Naive B cell (primary cell): ENCODE data around the gene AFF4. TPM values are rescaled to one million over a fixed set of nuclear protein-coding genes. Genes with fewer than 3 reads are reported as not detected.
"Not testable (repeated sequence)": the region's sequence is repeated elsewhere in the genome, so short reads cannot be mapped to it uniquely, and the experiment has no call there.

Source experiments
- ATAC-seq, 2 donors: fragments of 150-1000 bp; cut with Tn5 transposase; 2 replicates each; pipeline ENCODE4 v1.10.0; 2021; ENCODE audit warnings: low read depth in 2 of 2, mild to moderate bottlenecking in 2 of 2, moderate library complexity in 2 of 2
- DNase-seq: peaks from one replicate; pipeline ENCODE4 v3.0.0; 2022
- H3K27ac Mint-ChIP-seq, 6 donors: one replicate each; pipeline ENCODE4 v1.8.0; 2020 to 2022; ENCODE audit warnings: mild to moderate bottlenecking in 6 of 6, mixed read lengths in 6 of 6, moderate library complexity in 5 of 6, inconsistent platforms in 2 of 6
- H3K27me3 Mint-ChIP-seq, 3 donors: one replicate each; pipeline ENCODE4 v1.8.0; 2021 to 2022; ENCODE audit warnings: mixed read lengths in 3 of 3, mild to moderate bottlenecking in 1 of 3
- H3K36me3 Mint-ChIP-seq, 2 donors: one replicate each; pipeline ENCODE4 v1.8.0; 2020 to 2022; ENCODE audit warnings: mixed read lengths in 2 of 2, inconsistent platforms in 1 of 2, mild to moderate bottlenecking in 1 of 2
- H3K4me1 Mint-ChIP-seq, 3 donors: one replicate each; pipeline ENCODE4 v1.8.0; 2020 to 2022; ENCODE audit warnings: mixed read lengths in 3 of 3, inconsistent platforms in 1 of 3, mild to moderate bottlenecking in 1 of 3, moderate library complexity in 1 of 3
- H3K4me3 Mint-ChIP-seq, 8 donors: one replicate each; pipeline ENCODE4 v1.8.0; 2020 to 2022; ENCODE audit warnings: mild to moderate bottlenecking in 8 of 8, mixed read lengths in 8 of 8, moderate library complexity in 8 of 8, inconsistent platforms in 2 of 8
- H3K9me3 Mint-ChIP-seq, 7 donors: one replicate each; pipeline ENCODE4 v1.8.0; 2020 to 2022; ENCODE audit warnings: mixed read lengths in 7 of 7, mild to moderate bottlenecking in 5 of 7, inconsistent platforms in 2 of 7, moderate library complexity in 1 of 7
- polyA plus RNA-seq, 6 donors: library from polyadenylated mRNA; unstranded; fragments of 300-500 nt; fragmentation: Illumina TruSeq; gene quantifications; one replicate each; pipeline ENCODE4 v1.2.3, GENCODE V29; 2021; ENCODE audit warnings: low read depth in 6 of 6

Gene AFF4
- polyA plus RNA-seq, 6 donors from 2014 or later = 44.4 to 79.0 (median 52.1) TPM

DNA sequence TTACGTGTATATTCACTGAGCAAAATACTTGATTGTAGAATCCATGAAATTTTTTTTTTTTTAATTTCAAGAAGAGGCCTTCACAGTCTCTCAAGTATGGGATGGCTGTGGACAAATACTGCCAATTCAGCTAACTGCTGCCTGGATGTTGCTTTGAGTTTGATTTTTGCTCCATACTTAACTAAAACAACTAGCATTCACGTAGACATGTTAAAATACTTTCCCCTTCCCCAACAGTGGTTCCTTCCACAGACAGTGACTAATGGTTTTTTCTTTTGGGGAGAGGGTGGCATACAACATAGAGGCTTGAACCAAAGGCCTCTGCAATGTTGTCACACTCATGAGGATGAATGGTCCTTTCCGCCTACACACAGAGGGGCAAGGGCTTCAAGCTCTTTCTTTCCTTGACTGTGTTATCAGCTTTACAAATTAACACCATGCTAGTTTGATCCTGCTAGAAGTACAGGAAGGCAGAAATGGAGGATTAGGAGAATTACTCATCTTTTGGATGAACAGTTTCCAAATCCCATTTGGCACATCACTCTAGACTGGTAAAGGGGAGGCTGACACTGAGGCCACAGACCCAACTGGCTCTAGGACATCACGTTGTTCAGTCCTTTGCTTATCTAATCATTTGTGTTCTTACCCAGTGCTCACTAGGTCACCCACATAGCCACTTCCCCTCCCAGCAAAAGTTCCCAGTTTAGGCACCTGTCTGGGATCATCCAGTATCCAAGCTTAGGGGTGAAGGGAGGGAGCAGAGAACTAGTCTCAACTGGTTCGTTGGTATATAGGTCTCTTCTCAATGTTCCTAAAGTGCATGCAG is 91.8 kb downstream of the AFF4 start:
- Mint-ChIP-seq H3K4me3 (no peak overlapping the region), H3K4me1 (peaks cover 7 to 22% (median 13%) of the 10 kb centered on the region in 3 donors), H3K27ac (peak overlapping the region in 1 of 6 donors; percentile 45), H3K27me3 (no peaks in the 10 kb centered on the region), H3K36me3 (peaks cover 0 to 5% of the 10 kb centered on the region in 2 donors), H3K9me3 (no peaks in the 10 kb centered on the region)
- no peak for ATAC-seq
- no peak for DNase-seq

DNA sequence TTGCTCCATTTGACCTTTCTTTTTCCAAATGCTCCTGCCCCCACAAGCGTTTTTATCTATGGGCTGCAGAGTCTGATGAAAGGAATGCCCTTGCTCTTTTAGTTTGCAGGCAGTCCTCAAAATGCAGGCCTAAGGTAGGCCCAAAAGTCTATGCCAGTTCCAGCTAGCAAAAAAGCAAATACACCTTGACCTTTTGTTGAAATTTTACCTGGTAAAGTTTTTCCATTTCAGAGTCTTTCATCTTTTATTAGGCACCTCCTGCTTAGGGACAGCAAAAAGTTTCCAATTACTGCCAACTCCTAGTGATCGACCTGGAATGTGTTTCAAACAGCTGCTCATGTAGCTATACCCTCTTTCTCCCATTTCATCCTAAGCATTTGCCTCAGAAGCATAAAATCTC is 92.6 kb downstream of the AFF4 start:
- Mint-ChIP-seq H3K36me3 (peaks cover 0 to 5% of the 10 kb centered on the region in 2 donors), H3K27ac (peak overlapping the region in 2 of 6 donors; percentile 29 to 68), H3K9me3 (no peaks in the 10 kb centered on the region), H3K4me3 (peak overlapping the region in 1 of 8 donors; percentile 61), H3K27me3 (no peaks in the 10 kb centered on the region), H3K4me1 (peaks cover 16 to 31% (median 20%) of the 10 kb centered on the region in 3 donors)
- DNase-seq = no peak
- no peak for ATAC-seq

DNA sequence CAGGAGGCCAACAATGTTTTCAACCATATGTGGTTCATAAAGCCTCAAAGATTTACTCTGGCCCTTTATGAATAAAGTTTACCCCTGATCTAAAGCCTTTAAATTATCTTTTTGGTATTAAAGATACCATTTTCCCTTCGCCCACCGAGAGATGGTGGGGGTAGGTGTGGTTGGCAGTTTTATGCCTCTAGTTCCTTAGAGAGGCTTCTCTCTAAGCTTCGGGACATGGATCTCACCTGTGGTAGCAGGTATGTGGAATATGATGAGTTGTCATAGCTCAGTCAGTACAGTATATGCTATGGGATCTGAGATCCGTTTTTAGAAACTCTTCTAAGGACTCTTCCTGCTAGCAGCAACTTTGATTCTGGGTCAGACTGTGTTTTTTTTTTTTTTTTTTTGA is 94.7 kb downstream of the AFF4 start:
- no peaks in the 10 kb centered on the region for H3K27me3 Mint-ChIP-seq
- DNase-seq (no peak), ATAC-seq (no peak)
- no peaks in the 10 kb centered on the region for H3K9me3 Mint-ChIP-seq
- H3K36me3 Mint-ChIP-seq = no peaks in the 10 kb centered on the region
- peak overlapping the region in 4 of 6 donors; percentile 59 to 89 (median 86) for H3K27ac Mint-ChIP-seq
- peak overlapping the region in 3 of 8 donors; percentile 63 to 100 (median 98) for H3K4me3 Mint-ChIP-seq
- H3K4me1 Mint-ChIP-seq = peaks cover 22 to 32% (median 25%) of the 10 kb centered on the region in 3 donors

DNA sequence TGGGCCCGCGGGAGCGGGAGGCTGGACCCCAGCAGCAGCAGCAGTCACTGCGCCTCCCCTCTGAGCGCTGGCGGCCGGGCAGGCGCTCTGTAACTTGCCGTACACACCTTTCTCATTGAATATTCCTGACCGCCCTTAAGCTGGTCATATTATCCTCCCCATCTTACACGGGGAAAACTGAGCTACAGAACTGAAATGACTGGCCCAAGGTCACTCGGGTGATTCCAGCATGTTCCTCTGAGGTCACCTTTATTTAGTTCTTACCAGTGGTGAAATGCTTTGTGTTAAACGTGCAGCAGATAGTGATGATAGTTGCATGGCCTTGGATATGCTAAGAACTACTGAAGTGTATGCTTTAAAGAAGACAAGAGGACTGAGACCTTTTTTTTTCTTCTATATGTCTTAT is 96.4 kb downstream of the AFF4 start:
- ATAC-seq (no peak), DNase-seq (no peak)
- H3K4me1 Mint-ChIP-seq = peaks cover 22 to 32% (median 25%) of the 10 kb centered on the region in 3 donors
- no peaks in the 10 kb centered on the region for H3K27me3 Mint-ChIP-seq
- H3K9me3 Mint-ChIP-seq = no peaks in the 10 kb centered on the region
- peak overlapping the region; percentile 96 to 100 (median 99) for H3K4me3 Mint-ChIP-seq
- H3K27ac Mint-ChIP-seq = peak overlapping the region; percentile 97 to 100 (median 100)
- no peaks in the 10 kb centered on the region for H3K36me3 Mint-ChIP-seq

DNA sequence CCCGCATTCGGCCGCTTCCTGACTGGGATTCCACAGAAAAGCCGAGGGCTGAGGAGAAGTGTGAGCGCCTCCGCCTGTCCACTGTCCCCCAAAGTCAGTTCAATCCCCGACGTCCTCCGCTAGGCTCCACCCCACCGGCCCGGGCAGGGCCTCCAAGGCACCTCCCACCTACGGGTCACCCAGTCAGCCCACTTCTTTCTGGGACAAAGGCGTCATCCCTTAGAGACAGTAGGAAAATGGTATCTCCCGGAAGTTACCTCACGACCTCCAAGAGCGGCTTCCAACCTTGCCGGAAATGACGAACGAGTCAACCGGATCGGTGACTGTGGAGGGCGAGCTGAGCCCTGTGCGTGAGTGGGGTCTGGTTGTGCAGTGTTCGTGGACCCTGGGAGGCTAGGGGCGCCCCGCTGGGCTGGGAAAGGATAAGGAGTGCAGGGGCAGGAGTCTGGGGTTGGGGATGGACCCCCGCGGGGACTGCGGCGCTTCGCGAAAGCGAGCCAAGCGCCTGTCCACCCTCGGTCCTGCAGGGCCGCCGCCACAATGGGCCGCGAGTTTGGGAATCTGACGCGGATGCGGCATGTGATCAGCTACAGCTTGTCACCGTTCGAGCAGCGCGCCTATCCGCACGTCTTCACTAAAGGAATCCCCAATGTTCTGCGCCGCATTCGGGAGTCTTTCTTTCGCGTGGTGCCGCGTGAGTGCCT is 96.9 kb downstream of the AFF4 start, which contains the start of the genes GDF9 and UQCRQ:
Gene GDF9, minus strand, starts transcription at position 128 of the 704 bp plus-strand sequence. CDS start 1,936 bp downstream, outside the sequence.
Gene UQCRQ, plus strand, starts transcription at position 301 of the 704 bp plus-strand sequence. Its CDS starts 240 bp downstream, at position 541.
- Mint-ChIP-seq H3K4me1 (peaks cover 22 to 32% (median 25%) of the 10 kb centered on the region in 3 donors), H3K27ac (peak within 1 kb of the TSS; percentile 97 to 100 (median 100)), H3K36me3 (no peaks in the 10 kb centered on the region), H3K9me3 (no peaks in the 10 kb centered on the region), H3K27me3 (no peaks in the 10 kb centered on the region), H3K4me3 (peak within 1 kb of the TSS; percentile 96 to 100 (median 99))
- peak; percentile 95 to 97 for ATAC-seq
- peak; percentile 94 for DNase-seq

DNA sequence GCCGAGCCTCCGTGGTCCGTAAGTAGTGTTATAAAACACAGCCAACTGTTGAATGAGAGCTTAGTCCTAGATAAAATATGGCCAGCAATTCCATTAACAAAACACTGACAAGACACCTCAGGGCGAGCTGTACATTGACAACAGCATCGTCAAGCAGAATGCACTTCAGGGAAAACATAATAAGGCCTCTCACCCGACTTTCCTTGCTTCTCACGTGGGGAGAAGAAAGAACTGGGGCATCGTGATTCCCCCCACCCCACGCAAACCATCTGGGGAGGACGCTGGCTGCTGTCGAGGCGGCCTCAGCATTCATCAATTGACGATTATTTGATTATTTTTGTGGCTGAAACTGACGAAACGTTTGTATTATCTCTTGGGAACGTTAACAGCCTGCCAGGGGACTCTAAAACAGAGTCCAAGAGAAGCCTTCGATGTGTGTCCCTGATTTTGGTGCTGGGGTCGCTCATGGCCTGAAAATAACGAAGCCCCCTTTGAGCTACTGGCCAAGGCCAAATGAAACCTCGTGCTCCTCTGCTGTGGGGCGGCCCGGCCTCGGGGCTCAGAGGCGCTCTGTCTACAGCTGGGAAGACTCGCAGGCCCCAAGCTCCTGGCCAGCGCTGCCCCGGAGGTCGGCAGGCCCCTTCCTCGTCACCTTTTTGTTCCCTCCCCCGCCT is 97.6 kb downstream of the AFF4 start:
- no peaks in the 10 kb centered on the region for H3K9me3 Mint-ChIP-seq
- H3K4me3 Mint-ChIP-seq = peak overlapping the region; percentile 96 to 100 (median 99)
- peak; percentile 8 to 10 for ATAC-seq
- H3K27me3 Mint-ChIP-seq = no peaks in the 10 kb centered on the region
- peak overlapping the region; percentile 97 to 100 (median 100) for H3K27ac Mint-ChIP-seq
- no peaks in the 10 kb centered on the region for H3K36me3 Mint-ChIP-seq
- H3K4me1 Mint-ChIP-seq = peaks cover 22 to 32% (median 25%) of the 10 kb centered on the region in 3 donors
- DNase-seq = no peak

DNA sequence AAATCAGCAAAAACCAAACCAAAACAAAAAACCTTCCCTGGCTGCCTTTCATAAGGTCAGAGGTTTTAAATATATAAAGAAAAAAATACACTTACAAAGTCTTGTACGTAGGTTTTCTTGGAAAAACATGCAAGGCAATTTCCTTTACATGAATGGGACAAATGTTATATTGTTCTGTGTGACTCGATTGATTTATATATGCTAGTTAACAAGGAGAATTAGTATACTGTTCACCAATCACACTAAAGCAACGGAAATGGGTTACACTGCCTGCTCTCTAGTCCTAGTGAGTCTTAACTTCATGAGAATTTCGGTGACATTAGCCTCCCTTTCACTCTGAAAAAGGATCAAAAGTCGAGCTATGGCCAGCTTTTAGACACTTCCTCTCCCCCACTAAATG is 102.7 kb downstream of the AFF4 start:
- Mint-ChIP-seq H3K4me3 (no peak overlapping the region), H3K27me3 (peaks cover 0 to 8% (median 6%) of the 10 kb centered on the region in 3 donors), H3K27ac (no peak overlapping the region), H3K4me1 (peaks cover under 1 to 6% (median 4%) of the 10 kb centered on the region in 3 donors), H3K9me3 (no peaks in the 10 kb centered on the region), H3K36me3 (no peaks in the 10 kb centered on the region)
- no peak for DNase-seq
- no peak for ATAC-seq

DNA sequence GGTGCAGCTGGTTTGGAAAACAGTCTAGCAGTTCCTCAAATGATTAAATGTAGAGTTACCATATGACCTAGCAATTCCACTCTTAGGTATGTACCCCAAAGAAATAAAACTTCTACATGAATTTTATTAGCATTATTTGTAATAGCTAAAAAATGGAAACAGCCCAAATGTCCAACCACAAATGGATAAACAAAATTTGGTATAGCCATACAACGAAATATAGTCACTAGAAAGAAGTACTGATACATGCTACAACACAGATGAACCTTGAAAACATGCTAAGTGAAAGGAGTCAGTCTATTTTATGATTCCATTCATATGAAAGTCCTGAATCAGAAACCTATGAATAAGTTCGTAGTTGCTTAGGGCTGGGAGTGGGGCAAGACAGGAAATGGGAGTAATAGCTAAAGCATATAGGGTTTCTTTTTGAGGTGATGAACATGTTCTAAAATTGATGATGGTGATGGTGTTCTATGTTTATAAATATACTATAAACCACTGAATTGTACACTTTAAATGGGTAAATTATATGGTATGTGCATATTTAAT is 103.5 kb downstream of the AFF4 start:
- H3K4me3 Mint-ChIP-seq = no peak overlapping the region
- H3K27ac Mint-ChIP-seq = no peak overlapping the region
- no peaks in the 10 kb centered on the region for H3K4me1 Mint-ChIP-seq
- peaks cover 0 to 12% (median 6%) of the 10 kb centered on the region in 3 donors for H3K27me3 Mint-ChIP-seq
- no peak for ATAC-seq
- DNase-seq = no peak
- no peaks in the 10 kb centered on the region for H3K9me3 Mint-ChIP-seq
- no peaks in the 10 kb centered on the region for H3K36me3 Mint-ChIP-seq

DNA sequence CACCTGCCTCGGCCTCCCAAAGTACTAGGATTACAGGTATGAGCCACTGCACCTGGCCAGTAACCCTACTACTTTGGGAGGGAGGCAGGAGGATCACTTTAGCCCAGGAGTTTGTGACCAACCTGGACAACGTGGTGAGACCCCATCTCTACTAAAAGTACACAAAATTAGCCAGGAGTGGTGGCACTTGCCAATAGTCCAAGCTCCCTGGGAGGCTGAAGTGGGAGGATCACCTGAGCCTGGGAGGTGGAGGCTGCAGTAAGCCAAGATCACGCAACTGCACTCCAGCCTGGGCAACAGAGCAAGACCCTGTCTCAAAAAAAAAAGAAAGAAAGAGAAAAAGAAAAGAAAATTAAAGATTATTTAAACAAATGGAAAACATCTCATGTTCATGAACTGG is 107.4 kb downstream of the AFF4 start:
- no peak overlapping the region for H3K4me3 Mint-ChIP-seq
- no peak for DNase-seq
- no peaks in the 10 kb centered on the region for H3K36me3 Mint-ChIP-seq
- H3K9me3 Mint-ChIP-seq = no peaks in the 10 kb centered on the region
- no peak overlapping the region for H3K27ac Mint-ChIP-seq
- no peak for ATAC-seq
- no peaks in the 10 kb centered on the region for H3K4me1 Mint-ChIP-seq
- peaks cover 5 to 18% (median 6%) of the 10 kb centered on the region in 3 donors for H3K27me3 Mint-ChIP-seq

DNA sequence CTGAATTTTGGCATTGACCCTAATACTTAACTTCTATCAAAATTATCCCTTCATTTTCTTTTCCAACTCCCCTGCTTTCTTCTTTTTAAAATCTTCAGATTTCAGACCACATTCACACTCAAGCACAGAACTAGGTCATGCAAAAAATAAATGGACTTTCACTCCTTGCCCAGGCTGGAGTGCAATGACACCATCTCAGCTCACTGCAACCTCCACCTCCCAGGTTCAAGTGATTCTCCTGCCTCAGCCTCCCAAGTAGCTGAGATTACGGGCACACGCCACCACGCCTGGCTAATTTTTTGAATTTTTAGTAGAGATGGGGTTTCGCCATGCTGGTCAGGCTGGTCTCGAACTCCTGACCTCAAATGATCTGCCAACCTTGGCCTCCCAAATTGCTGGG is 108.4 kb downstream of the AFF4 start:
- not testable (repeated sequence) for H3K36me3 Mint-ChIP-seq, H3K27ac Mint-ChIP-seq, H3K4me1 Mint-ChIP-seq, H3K4me3 Mint-ChIP-seq, H3K9me3 Mint-ChIP-seq, ATAC-seq, DNase-seq
- H3K27me3 Mint-ChIP-seq = peaks cover 5 to 21% (median 6%) of the 10 kb centered on the region in 3 donors

DNA sequence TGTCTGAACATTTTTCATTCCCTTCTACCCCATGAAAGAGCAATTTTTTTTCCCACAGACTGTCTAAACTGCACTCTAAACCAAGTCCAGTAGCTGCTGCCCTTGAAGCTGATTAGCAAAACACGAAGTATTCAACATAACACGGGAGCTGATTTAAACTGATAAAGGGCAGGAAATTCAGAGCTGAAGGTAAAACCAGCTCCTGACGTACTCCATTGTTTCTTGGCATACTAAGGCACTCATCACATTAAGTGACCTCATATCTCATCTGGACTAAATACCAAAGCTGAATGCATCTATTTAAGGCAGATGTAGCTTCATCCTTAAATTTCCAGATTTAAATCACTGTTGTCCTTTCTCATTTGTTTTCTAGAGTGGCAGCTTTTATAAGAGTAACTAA is 109.1 kb downstream of the AFF4 start:
- ATAC-seq = no peak

DNA sequence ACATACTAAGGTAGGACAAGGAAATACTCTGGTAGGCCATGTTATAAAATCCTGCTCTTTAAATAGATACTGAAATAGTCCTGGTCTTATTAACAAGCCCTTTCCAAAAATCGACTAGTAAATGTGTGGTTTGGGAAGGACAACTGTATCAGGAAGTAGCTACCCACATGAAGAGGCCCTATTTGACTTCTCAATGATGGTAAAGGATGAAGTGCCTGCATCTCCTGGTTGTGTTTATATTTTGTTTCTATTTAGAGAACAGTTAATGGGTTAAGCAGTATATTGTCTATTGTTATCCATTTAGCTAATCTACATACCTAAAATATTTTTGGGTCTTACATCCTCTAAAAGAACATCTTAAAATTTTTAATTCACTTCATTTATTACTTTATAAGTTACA is 109.6 kb downstream of the AFF4 start:
- no peak for ATAC-seq
- Mint-ChIP-seq H3K4me1 (no peaks in the 10 kb centered on the region), H3K27ac (no peak overlapping the region), H3K4me3 (no peak overlapping the region), H3K27me3 (peaks cover 5 to 26% (median 6%) of the 10 kb centered on the region in 3 donors), H3K9me3 (no peaks in the 10 kb centered on the region), H3K36me3 (no peaks in the 10 kb centered on the region)
- DNase-seq = no peak

More for the DNA sequence above, 109.1 kb downstream of the AFF4 start:
- Mint-ChIP-seq H3K4me1 (no peaks in the 10 kb centered on the region), H3K9me3 (no peaks in the 10 kb centered on the region), H3K36me3 (no peaks in the 10 kb centered on the region), H3K27me3 (peaks cover 5 to 26% (median 6%) of the 10 kb centered on the region in 3 donors), H3K4me3 (no peak overlapping the region), H3K27ac (no peak overlapping the region)
- DNase-seq = no peak

DNA sequence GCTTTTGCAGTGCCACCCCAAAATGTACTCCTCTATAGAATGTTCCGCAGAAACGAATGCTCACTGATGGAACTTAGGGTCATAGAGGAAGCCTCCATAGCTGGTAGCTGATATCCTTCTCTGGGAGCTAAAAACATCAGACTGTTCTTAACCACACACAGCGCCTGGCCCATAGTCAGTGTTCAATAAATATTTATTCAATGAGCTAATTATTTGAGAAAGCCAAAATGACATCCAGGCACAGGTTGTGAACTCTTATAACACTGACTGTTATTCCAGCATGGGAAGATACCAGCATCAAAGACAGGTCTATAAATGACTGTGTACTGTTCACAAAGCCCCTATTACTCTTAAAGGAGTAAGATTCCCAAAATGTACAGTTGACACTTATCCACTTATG is 110.1 kb downstream of the AFF4 start:
- Mint-ChIP-seq H3K27me3 (peaks cover 3 to 26% (median 5%) of the 10 kb centered on the region in 3 donors), H3K27ac (no peak overlapping the region), H3K4me1 (no peaks in the 10 kb centered on the region), H3K4me3 (no peak overlapping the region), H3K36me3 (no peaks in the 10 kb centered on the region), H3K9me3 (no peaks in the 10 kb centered on the region)
- DNase-seq = no peak
- no peak for ATAC-seq
